Caco-2 (cell line): ENCODE data around the gene KIF18A. TPM values are rescaled to one million over a fixed set of nuclear protein-coding genes. Genes with fewer than 3 reads are reported as not detected.

Source experiments
- BruUV-seq: library from RNA; stranded (reverse); fragments of 400-500 nt; replicated peaks from 2 replicates; lab custom pipeline; 2021; lab: Mats Ljungman, UMichigan
- CTCF ChIA-PET: fragments of 300-600 bp; sonication (Branson Sonifier 250); formaldehyde crosslinking; loops from one replicate; lab custom pipeline; 2022; ENCODE audit warnings: antibody characterized with exemption; lab: Charles Lee
- POLR2A ChIA-PET: fragments of 300-600 bp; sonication (Branson Sonifier 250); formaldehyde crosslinking; loops from one replicate; lab custom pipeline; 2022; ENCODE audit warnings: antibody characterized with exemption; lab: Charles Lee
- DNase-seq, 2 experiments: peaks; one replicate each; pipeline versions ENCODE4 v3.0.0 to v3.0.0-alpha.2; 2020 to 2022
- H3K27me3 ChIP-seq: replicated peaks from 2 replicates; pipeline ENCODE4 v1.6.0; 2011; ENCODE audit warnings: low read length; ENCODE audit not compliant: control insufficient read depth, insufficient read depth
- H3K36me3 ChIP-seq: 2 replicates; pipeline ENCODE4 v1.5.1; 2011; ENCODE audit warnings: low read length; ENCODE audit not compliant: control insufficient read depth, insufficient read depth
- H3K4me1 ChIP-seq: fragments of 250-450 bp; sonication (Bioruptor Pico); 2 replicates; pipeline ENCODE4 v1.5.1; 2020; ENCODE audit warnings: mild to moderate bottlenecking
- H3K4me3 ChIP-seq: 2 replicates; pipeline ENCODE4 v1.5.1; 2011; ENCODE audit warnings: low read depth, mild to moderate bottlenecking, control low read depth, low read length
- H3K9me3 ChIP-seq: fragments of 250-450 bp; sonication (Bioruptor Pico); 2 replicates; pipeline ENCODE4 v1.5.1; 2020; ENCODE audit warnings: mild to moderate bottlenecking, moderate library complexity
- H3K27ac Mint-ChIP-seq: one replicate; pipeline ENCODE4 v1.8.0; 2022; ENCODE audit warnings: mixed read lengths; ENCODE audit not compliant: unreplicated experiment
- H3K27me3 Mint-ChIP-seq: one replicate; pipeline ENCODE4 v1.8.0; 2022; ENCODE audit warnings: mixed read lengths; ENCODE audit not compliant: insufficient read depth, unreplicated experiment
- H3K36me3 Mint-ChIP-seq: one replicate; pipeline ENCODE4 v1.8.0; 2022; ENCODE audit warnings: mild to moderate bottlenecking, mixed read lengths; ENCODE audit not compliant: insufficient read depth, unreplicated experiment
- H3K4me1 Mint-ChIP-seq: one replicate; pipeline ENCODE4 v1.8.0; 2022; ENCODE audit warnings: low read depth, mixed read lengths; ENCODE audit not compliant: unreplicated experiment
- H3K4me3 Mint-ChIP-seq: one replicate; pipeline ENCODE4 v1.8.0; 2022; ENCODE audit warnings: mild to moderate bottlenecking, moderate library complexity, mixed read lengths; ENCODE audit not compliant: unreplicated experiment
- H3K9me3 Mint-ChIP-seq: one replicate; pipeline ENCODE4 v1.8.0; 2022; ENCODE audit warnings: mixed read lengths; ENCODE audit not compliant: unreplicated experiment
- intact Hi-C: fragments of 100-400 bp; cut with micrococcal nuclease; formaldehyde crosslinking; loops from one replicate; pipeline ENCODE4 v1.10.0; 2022; ENCODE audit not compliant: unreplicated experiment
- total RNA-seq: library from RNA; stranded (reverse); gene quantifications from 2 replicates; pipeline ENCODE4 v1.2.3, GENCODE V29; 2022
- TF ChIP-seq, protein P1 (sequence below), 2 experiments: fragments of 200-600 bp in 1 of 2; IDR thresholded peaks; 1 replicate in 1 of 2; 2 replicates in 1 of 2; pipeline versions ENCODE4 v1.5.1 to v1.8.0; 2011 to 2022; ENCODE audit warnings: antibody characterized with exemption in 1 of 2, control low read depth in 1 of 2, inconsistent platforms in 1 of 2, low read depth in 1 of 2, low read length in 1 of 2, mild to moderate bottlenecking in 1 of 2, moderate library complexity in 1 of 2; ENCODE audit not compliant: insufficient read depth in 1 of 2, severe bottlenecking in 1 of 2, unreplicated experiment in 1 of 2

KIF18A gene
- total RNA-seq, 1 experiment from 2014 or later, result 22.3 TPM

- ChIA-PET POLR2A (no interaction called here), CTCF (no interaction called here)
- Mint-ChIP-seq H3K36me3 (peaks cover 14% of the 10 kb centered on the region), H3K27me3 (no peaks in the 10 kb centered on the region), H3K27ac (no peak overlapping the region), H3K4me3 (no peak overlapping the region), H3K9me3 (no peaks in the 10 kb centered on the region), H3K4me1 (no peaks in the 10 kb centered on the region)
- H3K4me1 ChIP-seq, result peaks cover 4% of the 10 kb centered on the region; the same call in 1 of the 2 replicates
- no peaks in the 10 kb centered on the region for H3K27me3 ChIP-seq
- H3K4me3 ChIP-seq, result no peak overlapping the region
- 0 out of 2 replicates have a peak, but pooled peaks cover 1% of the 10 kb centered on the region for H3K36me3 ChIP-seq
- DNase-seq, result no peak
- intact Hi-C loops, result no loop called here
- BruUV-seq, result no TSS peak
- H3K9me3 ChIP-seq, result no peaks in the 10 kb centered on the region
- TF ChIP-seq, protein P1, sequence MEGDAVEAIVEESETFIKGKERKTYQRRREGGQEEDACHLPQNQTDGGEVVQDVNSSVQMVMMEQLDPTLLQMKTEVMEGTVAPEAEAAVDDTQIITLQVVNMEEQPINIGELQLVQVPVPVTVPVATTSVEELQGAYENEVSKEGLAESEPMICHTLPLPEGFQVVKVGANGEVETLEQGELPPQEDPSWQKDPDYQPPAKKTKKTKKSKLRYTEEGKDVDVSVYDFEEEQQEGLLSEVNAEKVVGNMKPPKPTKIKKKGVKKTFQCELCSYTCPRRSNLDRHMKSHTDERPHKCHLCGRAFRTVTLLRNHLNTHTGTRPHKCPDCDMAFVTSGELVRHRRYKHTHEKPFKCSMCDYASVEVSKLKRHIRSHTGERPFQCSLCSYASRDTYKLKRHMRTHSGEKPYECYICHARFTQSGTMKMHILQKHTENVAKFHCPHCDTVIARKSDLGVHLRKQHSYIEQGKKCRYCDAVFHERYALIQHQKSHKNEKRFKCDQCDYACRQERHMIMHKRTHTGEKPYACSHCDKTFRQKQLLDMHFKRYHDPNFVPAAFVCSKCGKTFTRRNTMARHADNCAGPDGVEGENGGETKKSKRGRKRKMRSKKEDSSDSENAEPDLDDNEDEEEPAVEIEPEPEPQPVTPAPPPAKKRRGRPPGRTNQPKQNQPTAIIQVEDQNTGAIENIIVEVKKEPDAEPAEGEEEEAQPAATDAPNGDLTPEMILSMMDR (IDR thresholded peaks at IDR 0.05; ENCODE audit: insufficient read depth in 1 of 2, low read depth in 1 of 2, low read length in 1 of 2, severe bottlenecking in 1 of 2, unreplicated experiment in 1 of 2), result no peak
Measured at GRCh38 chr11:28114731-28115130, 6.8 kb upstream of the KIF18A start.

- intact Hi-C loops, result no loop called here
- BruUV-seq, result no TSS peak
- ChIA-PET CTCF (no interaction called here), POLR2A (no interaction called here)
- H3K36me3 Mint-ChIP-seq, result peaks cover 14% of the 10 kb centered on the region
- no peak overlapping the region for H3K27ac Mint-ChIP-seq
- H3K27me3 Mint-ChIP-seq, result no peaks in the 10 kb centered on the region
- no peaks in the 10 kb centered on the region for H3K9me3 ChIP-seq
- peaks cover 10% of the 10 kb centered on the region; the same call in 1 of the 2 replicates for H3K4me1 ChIP-seq
- no peak for DNase-seq
- H3K4me1 Mint-ChIP-seq, result no peaks in the 10 kb centered on the region
- H3K4me3 Mint-ChIP-seq, result no peak overlapping the region
- TF ChIP-seq, protein P1 (IDR thresholded peaks at IDR 0.05; ENCODE audit: insufficient read depth in 1 of 2, low read depth in 1 of 2, low read length in 1 of 2, severe bottlenecking in 1 of 2, unreplicated experiment in 1 of 2), result no peak
- no peaks in the 10 kb centered on the region for H3K9me3 Mint-ChIP-seq
- H3K4me3 ChIP-seq, result no peak overlapping the region
- no peaks in the 10 kb centered on the region for H3K27me3 ChIP-seq
- H3K36me3 ChIP-seq, result 0 out of 2 replicates have a peak, but pooled peaks cover 1% of the 10 kb centered on the region
Measured at GRCh38 chr11:28114116-28114515, 6.2 kb upstream of the KIF18A start.

GRCh38 chr11:28110821-28111200 is 2.9 kb upstream of the KIF18A start:
- Mint-ChIP-seq H3K27me3 (no peaks in the 10 kb centered on the region), H3K27ac (peak overlapping the region; percentile 99), H3K36me3 (peaks cover 21% of the 10 kb centered on the region), H3K4me3 (peak overlapping the region; percentile 94), H3K9me3 (no peaks in the 10 kb centered on the region), H3K4me1 (no peaks in the 10 kb centered on the region)
- 0 out of 2 replicates have a peak, but pooled peaks cover 1% of the 10 kb centered on the region for H3K36me3 ChIP-seq
- no peaks in the 10 kb centered on the region for H3K27me3 ChIP-seq
- no TSS peak for BruUV-seq
- POLR2A ChIA-PET, result no interaction called here
- DNase-seq, result no peak
- no peaks in the 10 kb centered on the region for H3K9me3 ChIP-seq
- peak overlapping the region; percentile 58 for H3K4me3 ChIP-seq
- H3K4me1 ChIP-seq, result peaks cover 14% of the 10 kb centered on the region; the same call in 1 of the 2 replicates
- CTCF ChIA-PET, result no interaction called here
- TF ChIP-seq, protein P1 (IDR thresholded peaks at IDR 0.05; ENCODE audit: insufficient read depth in 1 of 2, low read depth in 1 of 2, low read length in 1 of 2, severe bottlenecking in 1 of 2, unreplicated experiment in 1 of 2), result no peak
- intact Hi-C loops, result no loop called here
